GM18526 (cell line): ENCODE measurements around the gene STK38L.

Source experiments
- POLR2A ChIP-seq: IDR thresholded peaks from 3 replicates; pipeline ENCODE4 v1.6.1; 2011; ENCODE audit not compliant: insufficient read length; ENCODE audit errors: extremely low read depth

The STK38L gene

GRCh38 chr12:27252934-27253333, 8.8 kb downstream of the STK38L start:
- no peak for TF ChIP-seq POLR2A

GRCh38 chr12:27253347-27253746, 9.3 kb downstream of the STK38L start:
- TF ChIP-seq POLR2A: no peak

DNA sequence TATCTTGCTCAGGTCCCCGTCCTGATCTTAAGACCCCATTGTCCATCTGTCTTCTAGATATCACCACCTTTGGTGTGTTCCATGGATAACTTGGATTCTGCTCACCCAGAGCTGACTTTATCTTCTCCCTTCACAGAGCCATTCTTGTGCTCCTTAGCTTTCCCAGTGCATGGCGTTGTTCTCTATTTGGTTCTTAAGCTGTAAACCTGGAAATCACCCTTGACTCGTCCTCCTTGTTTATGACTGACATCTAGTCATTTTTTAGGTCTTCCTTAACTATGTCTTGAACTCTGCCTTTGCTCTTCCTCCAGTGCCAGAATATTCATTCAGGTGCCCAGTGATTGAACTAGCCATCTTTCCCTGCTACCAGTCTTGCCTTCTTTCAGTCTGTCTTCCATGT, 11.7 kb downstream of the STK38L start:
- TF ChIP-seq POLR2A: no peak

- TF ChIP-seq POLR2A: no peak
Observed at GRCh38 chr12:27257104-27257843, 13.2 kb downstream of the STK38L start.

DNA sequence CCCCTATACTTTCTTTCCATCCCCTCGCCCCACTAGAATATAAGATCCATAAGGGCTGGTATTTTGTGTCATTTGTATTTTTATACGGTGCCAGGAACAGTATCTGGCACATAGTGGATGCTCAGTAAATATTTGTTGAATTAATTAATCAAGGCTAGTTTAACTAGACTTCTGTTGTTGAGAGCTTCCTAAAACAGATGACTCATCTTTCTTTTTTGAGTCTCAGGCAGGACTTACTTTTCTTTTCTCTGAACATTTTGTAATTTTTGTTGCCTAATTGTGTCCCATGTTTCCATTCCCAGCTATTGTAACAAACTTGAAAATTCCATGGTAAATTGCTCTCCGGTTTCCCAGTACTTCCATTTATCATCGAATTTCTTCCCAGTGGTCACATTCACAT, 16.7 kb downstream of the STK38L start:
- no peak for TF ChIP-seq POLR2A

DNA sequence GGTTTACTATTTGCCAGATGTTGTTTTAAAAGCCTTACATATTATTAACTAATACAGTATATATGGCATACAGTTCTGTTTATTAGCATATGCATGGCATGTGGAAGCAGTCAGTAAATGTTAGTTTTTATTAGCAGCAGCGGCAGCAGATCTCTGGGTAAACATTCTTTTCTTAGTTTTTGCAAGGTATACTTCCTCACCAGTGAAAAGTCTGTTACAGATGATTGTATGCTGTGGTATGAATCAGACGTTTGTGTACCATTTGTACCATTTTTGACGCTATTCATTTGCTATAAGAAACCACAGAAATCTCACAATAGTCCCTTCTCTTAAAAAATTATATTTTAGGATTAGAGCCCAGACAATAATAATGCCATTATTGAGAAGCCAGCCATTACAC, 17.8 kb downstream of the STK38L start:
- no peak for TF ChIP-seq POLR2A

- no peak for TF ChIP-seq POLR2A
Observed at GRCh38 chr12:27270148-27270547, 26.1 kb downstream of the STK38L start.

DNA sequence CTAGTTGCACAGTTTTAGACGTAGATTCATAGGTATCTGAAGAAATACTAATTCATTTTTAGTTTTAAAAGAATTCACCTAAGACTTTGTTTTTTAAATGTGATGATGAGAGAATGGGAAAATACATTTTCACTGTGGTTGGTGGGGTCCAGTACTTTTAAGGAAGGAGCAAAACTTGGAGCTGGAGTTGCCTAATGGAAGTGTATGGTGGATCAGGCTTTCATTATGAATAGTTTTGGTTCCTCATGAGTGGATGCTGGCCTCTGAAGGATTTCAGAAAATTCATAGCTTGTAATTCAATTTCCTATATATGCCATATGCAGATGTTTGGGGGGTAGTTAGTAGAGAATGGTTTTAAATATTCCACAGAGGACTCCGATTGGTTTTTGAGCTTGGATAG, 27.1 kb downstream of the STK38L start:
- TF ChIP-seq POLR2A: no peak

- TF ChIP-seq POLR2A: no peak
Observed at GRCh38 chr12:27272373-27273028, 28.4 kb downstream of the STK38L start.

DNA sequence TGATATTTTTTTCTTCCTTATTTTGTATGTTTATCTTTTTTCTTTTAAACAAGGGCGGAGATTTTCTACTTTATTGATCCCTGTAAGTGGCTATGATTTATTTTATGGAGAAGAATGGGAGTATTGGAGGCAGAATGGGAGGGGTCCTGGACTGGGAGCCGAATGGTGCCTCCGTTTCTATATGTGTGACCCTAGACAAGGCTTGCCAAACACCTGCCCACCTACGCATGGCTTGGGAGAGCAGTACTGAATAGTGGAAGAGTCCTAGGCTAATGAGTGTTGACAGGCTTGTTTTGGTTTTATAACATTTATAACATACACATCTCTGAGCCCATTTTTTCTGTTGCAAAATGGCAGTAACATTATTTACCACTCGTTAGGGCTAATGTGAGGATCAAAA, 29.0 kb downstream of the STK38L start:
- no peak for TF ChIP-seq POLR2A

DNA sequence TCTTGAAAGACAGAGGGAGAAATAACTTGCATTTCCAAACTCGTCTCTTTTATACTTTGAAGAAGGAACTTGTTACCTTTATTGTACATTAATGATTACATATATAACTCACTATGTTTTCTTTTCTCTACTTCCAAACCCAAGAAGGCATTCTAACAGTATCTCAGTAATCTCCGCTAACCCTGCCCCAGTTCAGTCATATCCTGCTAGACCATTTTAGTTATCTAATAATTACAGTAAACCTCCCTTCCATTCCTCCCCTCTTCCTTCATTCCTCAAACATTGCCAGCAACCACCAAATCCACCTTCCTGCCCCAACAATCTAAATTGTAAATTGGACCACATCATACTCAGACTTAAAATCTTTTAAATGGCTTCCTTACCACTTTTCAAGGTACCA, 30.6 kb downstream of the STK38L start:
- TF ChIP-seq POLR2A: no peak

DNA sequence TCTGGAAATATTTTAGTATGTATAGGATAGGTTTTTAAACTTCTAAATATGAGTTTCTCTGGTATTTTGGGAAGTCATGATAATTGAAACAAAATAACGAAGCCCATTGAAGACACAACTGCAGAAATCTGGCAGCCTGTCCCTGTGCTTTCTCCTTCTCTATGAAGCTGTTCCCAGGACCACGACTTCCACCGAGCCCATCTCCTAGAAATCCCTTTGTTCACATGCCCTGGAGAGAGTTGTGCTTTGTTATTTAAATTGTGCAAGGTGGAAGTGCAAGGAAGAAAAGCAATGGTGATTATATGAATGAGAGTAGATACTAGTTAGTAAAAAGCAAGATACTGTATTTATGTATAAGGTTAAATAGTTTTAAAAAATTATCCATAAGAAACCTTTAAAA, 32.2 kb downstream of the STK38L start:
- TF ChIP-seq POLR2A: no peak

DNA sequence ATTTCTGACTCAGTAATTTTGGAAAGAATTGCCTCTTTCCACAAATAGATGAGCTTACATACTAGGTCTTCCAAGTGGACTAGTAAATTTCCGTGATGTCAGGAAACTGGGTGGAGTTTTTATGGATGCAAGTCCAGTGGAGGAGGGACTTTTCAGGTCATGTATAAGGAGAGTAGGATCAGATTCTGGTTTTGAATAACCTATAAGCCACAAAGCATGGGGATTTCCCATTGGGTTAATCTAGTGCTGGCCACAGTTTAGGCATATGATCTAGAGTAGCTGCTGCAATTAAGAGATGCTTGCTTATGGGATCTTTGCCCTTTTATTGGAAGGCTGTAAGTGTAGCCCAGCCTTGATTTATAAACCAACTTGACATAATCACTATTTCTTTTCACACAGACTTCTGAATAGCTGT, 33.8 kb downstream of the STK38L start:
- TF ChIP-seq POLR2A: no peak

GRCh38 chr12:27279826-27280225, 35.7 kb downstream of the STK38L start:
- TF ChIP-seq POLR2A: no peak

DNA sequence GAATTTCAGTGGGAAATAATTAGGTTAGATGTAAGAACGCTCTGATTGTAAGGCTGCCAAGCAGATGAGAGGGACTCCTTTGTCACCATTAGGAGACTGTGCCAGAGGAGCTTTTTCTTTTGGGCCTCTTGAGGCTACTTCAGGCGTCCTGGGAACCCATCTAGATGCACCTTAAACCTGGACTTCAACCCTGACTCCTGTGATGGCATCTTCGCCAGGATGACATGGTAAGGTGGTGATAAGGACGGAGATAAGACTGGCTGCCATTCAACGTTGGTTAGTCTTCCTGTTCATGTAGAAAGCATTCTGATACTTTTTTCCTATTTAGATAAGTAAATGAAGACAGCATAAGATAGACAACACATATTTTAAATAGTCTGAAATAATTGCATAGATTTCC, 36.3 kb downstream of the STK38L start:
- TF ChIP-seq POLR2A: no peak

DNA sequence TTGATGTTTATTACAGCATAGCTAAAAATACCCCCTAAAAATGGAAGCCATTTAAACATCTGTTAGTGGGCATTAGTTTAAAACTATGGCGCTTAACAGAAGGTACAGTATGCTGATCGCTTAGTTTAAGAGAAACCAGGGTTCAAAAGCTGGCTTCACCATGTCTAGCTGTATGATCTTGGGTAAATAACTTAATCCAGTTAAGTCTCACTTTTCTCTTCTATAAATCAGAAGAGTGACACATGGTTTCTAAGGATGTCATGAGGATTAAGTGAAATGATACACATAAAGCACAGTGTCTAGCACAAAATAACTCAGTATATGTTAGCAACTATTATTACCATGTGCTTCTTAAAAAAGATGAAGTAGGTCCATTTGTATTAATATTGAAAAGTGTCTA, 38.7 kb downstream of the STK38L start:
- TF ChIP-seq POLR2A: no peak

DNA sequence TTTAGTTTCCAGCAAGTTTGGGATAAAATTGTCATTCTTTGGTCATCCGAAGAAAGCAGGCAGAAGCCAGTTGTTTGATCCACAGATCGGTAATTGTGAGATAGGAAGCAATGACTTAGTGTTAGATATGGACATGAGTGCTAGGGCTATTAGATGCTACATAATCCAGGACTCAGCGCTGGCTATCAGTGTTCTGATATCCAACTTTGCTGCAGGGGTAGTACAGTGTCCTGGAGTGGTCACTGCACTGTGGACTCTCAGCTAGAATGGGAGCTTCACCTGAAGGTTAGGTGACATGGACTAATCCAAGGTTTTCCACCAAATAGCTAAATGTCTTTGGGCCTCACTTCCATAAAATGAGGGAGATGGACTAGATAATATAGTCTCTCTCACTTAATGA, 39.9 kb downstream of the STK38L start:
- TF ChIP-seq POLR2A: no peak

- no peak for TF ChIP-seq POLR2A
Observed at GRCh38 chr12:27284751-27285150, 40.7 kb downstream of the STK38L start.

DNA sequence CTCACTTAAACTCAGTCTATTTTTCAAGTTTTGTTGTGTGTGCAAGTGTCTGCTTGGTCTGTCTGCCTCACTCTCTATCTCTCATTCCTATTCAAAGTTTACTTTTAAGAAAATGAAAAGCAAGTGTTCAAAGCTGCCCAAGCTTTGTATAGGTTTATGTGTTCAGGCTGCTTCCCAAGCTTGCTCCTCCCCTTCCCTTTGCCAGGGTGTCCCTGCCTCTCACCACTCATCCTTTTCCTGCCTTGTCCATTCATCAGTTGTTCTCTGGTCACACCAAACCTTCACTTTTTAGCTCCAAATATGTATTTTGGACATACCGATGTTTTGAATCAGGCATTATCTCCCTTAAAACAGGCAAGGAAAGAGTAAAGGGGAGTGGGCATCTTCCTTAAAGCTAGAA, 41.3 kb downstream of the STK38L start:
- TF ChIP-seq POLR2A: no peak
